Colonic mucosa (tissue), 4 donors: ENCODE results near the gene LSM12. TPM values are rescaled to one million over a fixed set of nuclear protein-coding genes. Genes with fewer than 3 reads are reported as not detected.
"Not testable (repeated sequence)": the region's sequence is repeated elsewhere in the genome, so short reads cannot be mapped to it uniquely, and the experiment has no call there.

ENCODE experiments used
- DNase-seq: peaks from one replicate; pipeline ENCODE4 v3.0.0-alpha.2; 2020
- H3K27ac ChIP-seq: fragments of 200-600 bp; one replicate; pipeline ENCODE4 v1.8.0; 2021
- H3K27me3 ChIP-seq: fragments of 200-600 bp; one replicate; pipeline ENCODE4 v1.8.0; 2021
- H3K36me3 ChIP-seq: fragments of 200-600 bp; one replicate; pipeline ENCODE4 v1.8.0; 2021
- H3K4me1 ChIP-seq: fragments of 200-600 bp; one replicate; pipeline ENCODE4 v1.8.0; 2021; ENCODE audit warnings: mild to moderate bottlenecking
- H3K4me3 ChIP-seq: fragments of 200-600 bp; one replicate; pipeline ENCODE4 v1.8.0; 2021
- H3K9ac ChIP-seq, 2 donors: one replicate each; pipeline ENCODE4 v1.7.0; 2013; ENCODE audit warnings: control low read depth in 2 of 2, low read depth in 2 of 2, low read length in 2 of 2
- H3K9me3 ChIP-seq: fragments of 200-600 bp; one replicate; pipeline ENCODE4 v1.8.0; 2021
- intact Hi-C: fragments of 100-400 bp; cut with DNase I; formaldehyde crosslinking; loops from one replicate; pipeline ENCODE4 v1.14.1; 2022
- total RNA-seq, 2 donors: library from RNA; stranded (reverse); fragmentation: NEBNext Ultra II Directional in 1 of 2; extraction: Animal tissue kit (Norgen Biotek cat#: 25700) in 1 of 2; gene quantifications; one replicate each; pipeline ENCODE4 v1.2.1, GENCODE V29; 2021
- TF ChIP-seq, protein P1 (sequence below): fragments of 200-600 bp; IDR thresholded peaks from one replicate; pipeline ENCODE4 v1.8.0; 2022; ENCODE audit warnings: antibody characterized with exemption, mild to moderate bottlenecking
- donor health status: healthy.
- donor health status: DM: no; HTN: no; CAD: no.
- donor health status: DM: no; HTN: no; CAD: no.

LSM12 gene
- total RNA-seq, 2 donors from 2014 or later = 60.9 to 74.3 TPM

GRCh38 chr17:44029736-44030135 is 36.7 kb downstream of the LSM12 start:
- Histone ChIP-seq H3K4me1 (no peaks in the 10 kb centered on the region), H3K9me3 (no peaks in the 10 kb centered on the region), H3K9ac (no peak overlapping the region), H3K27me3 (no peaks in the 10 kb centered on the region), H3K27ac (no peak overlapping the region), H3K36me3 (no peaks in the 10 kb centered on the region), H3K4me3 (no peak overlapping the region)
- intact Hi-C loops = no loop called here
- TF ChIP-seq, protein P1, sequence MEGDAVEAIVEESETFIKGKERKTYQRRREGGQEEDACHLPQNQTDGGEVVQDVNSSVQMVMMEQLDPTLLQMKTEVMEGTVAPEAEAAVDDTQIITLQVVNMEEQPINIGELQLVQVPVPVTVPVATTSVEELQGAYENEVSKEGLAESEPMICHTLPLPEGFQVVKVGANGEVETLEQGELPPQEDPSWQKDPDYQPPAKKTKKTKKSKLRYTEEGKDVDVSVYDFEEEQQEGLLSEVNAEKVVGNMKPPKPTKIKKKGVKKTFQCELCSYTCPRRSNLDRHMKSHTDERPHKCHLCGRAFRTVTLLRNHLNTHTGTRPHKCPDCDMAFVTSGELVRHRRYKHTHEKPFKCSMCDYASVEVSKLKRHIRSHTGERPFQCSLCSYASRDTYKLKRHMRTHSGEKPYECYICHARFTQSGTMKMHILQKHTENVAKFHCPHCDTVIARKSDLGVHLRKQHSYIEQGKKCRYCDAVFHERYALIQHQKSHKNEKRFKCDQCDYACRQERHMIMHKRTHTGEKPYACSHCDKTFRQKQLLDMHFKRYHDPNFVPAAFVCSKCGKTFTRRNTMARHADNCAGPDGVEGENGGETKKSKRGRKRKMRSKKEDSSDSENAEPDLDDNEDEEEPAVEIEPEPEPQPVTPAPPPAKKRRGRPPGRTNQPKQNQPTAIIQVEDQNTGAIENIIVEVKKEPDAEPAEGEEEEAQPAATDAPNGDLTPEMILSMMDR = no peak
- no peak for DNase-seq

DNA sequence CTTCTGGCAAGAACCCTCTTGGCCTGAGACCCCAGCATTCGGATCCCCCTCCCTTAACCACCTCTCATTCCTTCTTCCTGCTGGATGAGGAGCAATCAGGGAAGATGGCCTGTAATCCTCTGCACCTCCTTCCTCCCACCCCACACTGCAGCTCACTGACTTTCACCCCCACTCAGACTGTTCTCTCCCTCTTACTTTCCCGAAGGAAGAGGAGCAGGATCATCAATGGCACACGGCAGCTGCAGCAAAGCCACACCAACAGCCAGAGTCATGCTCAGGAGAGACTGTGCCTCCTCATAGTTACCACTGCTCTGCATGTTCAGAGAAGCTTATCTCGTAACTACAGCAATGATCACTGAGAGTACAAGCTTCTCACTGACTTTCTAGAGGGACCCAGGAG is 41.6 kb downstream of the LSM12 start:
- DNase-seq = no peak
- no peaks in the 10 kb centered on the region for H3K9me3 ChIP-seq
- H3K27ac ChIP-seq = no peak overlapping the region
- H3K27me3 ChIP-seq = no peaks in the 10 kb centered on the region
- H3K9ac ChIP-seq = no peak overlapping the region
- no peak overlapping the region for H3K4me3 ChIP-seq
- TF ChIP-seq, protein P1 = no peak
- no peaks in the 10 kb centered on the region for H3K4me1 ChIP-seq
- H3K36me3 ChIP-seq = no peaks in the 10 kb centered on the region
- intact Hi-C loops = no loop called here

DNA sequence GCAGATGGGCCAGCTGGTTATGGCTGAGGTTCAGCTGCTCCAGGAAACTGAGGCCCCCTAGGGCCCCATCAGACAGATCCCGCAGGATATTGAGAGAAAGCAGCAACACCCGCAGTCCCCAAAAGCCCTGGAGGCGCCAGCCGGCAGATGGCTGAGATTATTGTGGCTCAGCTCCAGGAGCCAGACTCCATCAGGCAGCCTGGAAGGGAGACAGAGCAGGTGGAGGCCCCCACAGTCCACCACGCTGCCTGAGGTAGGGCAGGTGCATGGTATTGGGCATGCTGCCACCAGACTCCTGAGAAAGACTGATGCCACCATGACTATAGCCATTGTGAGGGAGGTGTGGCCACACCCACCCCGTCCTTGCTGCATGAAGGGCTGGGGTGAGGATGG is 42.2 kb downstream of the LSM12 start:
- Histone ChIP-seq H3K27me3 (no peaks in the 10 kb centered on the region), H3K4me3 (no peak overlapping the region), H3K9me3 (no peaks in the 10 kb centered on the region), H3K9ac (no peak overlapping the region), H3K4me1 (no peaks in the 10 kb centered on the region), H3K36me3 (no peaks in the 10 kb centered on the region), H3K27ac (no peak overlapping the region)
- intact Hi-C loops = no loop called here
- no peak for DNase-seq
- TF ChIP-seq, protein P1 = no peak

GRCh38 chr17:44023545-44024270 is 42.8 kb downstream of the LSM12 start:
- H3K9ac ChIP-seq = no peak overlapping the region
- intact Hi-C loops = no loop called here
- H3K4me3 ChIP-seq = no peak overlapping the region

GRCh38 chr17:44022246-44022645 is 44.2 kb downstream of the LSM12 start:
- no peaks in the 10 kb centered on the region for H3K27me3 ChIP-seq
- DNase-seq = no peak
- H3K9ac ChIP-seq = no peak overlapping the region
- H3K4me1 ChIP-seq = no peaks in the 10 kb centered on the region
- no peaks in the 10 kb centered on the region for H3K9me3 ChIP-seq
- H3K4me3 ChIP-seq = no peak overlapping the region
- intact Hi-C loops = no loop called here
- TF ChIP-seq, protein P1 = no peak
- H3K36me3 ChIP-seq = no peaks in the 10 kb centered on the region
- no peak overlapping the region for H3K27ac ChIP-seq

More at GRCh38 chr17:44023545-44024270, 42.8 kb downstream of the LSM12 start:
- no peaks in the 10 kb centered on the region for H3K4me1 ChIP-seq
- TF ChIP-seq, protein P1 = no peak
- no peaks in the 10 kb centered on the region for H3K36me3 ChIP-seq
- H3K9me3 ChIP-seq = no peaks in the 10 kb centered on the region
- H3K27ac ChIP-seq = no peak overlapping the region
- H3K27me3 ChIP-seq = no peaks in the 10 kb centered on the region
- no peak for DNase-seq

GRCh38 chr17:44021227-44021626 is 45.2 kb downstream of the LSM12 start:
- H3K27me3 ChIP-seq, H3K9me3 ChIP-seq, H3K27ac ChIP-seq, DNase-seq, intact Hi-C loops, H3K9ac ChIP-seq, H3K36me3 ChIP-seq, H3K4me1 ChIP-seq, H3K4me3 ChIP-seq: not testable (repeated sequence)
